HTERT RPE-1 (cell line): ENCODE results near the gene TAF8.

ENCODE experiments used
- in situ Hi-C: fragments of 300-500 bp; cut with MboI; formaldehyde crosslinking; loops from 4 replicates; pipeline ENCODE4 v1.14.3; 2020; ENCODE audit warnings: low sequenced_read_pairs

TAF8 gene

DNA sequence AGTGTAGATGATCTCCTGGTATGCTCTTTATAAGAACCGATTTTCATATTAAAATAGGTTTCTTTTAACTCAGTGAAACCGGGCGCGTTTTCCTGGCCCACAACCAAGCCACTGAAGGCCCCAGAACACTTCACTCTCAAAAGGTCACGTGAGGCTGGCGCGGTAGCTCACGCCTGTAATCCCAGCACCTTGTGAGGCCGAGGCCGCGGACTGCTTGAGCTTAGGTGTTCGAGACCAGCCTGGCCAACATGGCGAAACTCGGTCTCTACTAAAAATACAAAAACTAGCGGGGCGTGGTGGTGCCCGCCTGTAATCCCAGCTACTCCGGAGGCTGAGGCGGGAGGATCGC lies 402 bp upstream of the TAF8 start:
- in situ Hi-C loops = no loop called here

DNA sequence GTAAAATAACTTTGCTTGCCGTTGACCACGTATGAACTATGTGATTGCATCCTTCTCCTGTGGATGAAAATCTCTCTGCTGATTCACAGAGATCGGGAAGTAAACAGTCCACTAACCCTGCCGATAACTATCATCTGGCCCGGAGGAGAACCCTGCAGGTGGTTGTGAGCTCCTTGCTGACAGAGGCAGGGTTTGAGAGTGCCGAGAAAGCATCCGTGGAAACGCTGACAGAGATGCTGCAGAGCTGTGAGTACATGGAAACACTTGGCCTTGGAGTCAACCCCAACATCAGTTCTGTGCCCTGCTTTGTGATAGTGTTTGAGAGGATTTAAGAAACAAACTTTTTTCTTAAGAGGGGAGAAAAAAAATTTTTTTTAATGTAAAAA lies 937 bp downstream of the TAF8 start:
- in situ Hi-C loops = no loop called here

DNA sequence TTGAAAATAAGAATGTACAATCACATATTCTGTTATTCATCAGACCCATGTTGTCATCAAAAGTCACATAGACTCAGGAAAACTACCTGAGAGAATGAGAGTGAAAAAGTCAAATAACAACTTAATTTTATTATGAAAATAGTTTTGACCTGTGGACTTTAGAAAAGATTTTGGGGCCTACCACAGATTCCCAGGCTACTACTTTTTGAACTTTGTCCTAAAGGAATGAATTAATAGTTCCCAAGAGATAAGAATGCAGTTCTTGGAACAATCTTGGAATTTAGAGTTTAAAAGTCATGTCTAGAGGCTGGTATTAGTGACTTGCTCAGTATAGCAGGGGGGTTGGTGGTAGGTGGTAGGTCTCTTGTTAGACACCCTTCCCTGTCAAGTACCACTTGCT lies 3.3 kb downstream of the TAF8 start:
- in situ Hi-C loops = no loop called here

DNA sequence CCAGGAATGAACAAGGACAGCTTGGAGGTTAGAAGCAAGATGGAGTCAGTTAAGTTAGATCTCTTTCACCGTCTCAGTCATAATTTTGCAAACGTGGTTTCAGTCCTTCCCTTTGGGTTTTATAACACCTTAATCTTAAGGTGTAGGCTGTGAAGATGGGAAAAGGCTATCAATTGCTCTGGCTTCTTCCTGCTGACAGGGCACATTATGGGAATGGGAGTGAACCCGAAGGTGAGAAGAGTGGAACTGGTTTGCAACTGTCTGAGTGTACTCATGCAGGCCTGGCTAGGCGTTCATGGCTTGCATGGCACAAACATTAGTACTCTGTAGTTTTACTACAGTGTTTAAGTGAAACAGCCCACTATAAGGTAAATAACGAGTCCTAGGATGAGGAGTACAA lies 9.4 kb downstream of the TAF8 start:
- in situ Hi-C loops = no loop called here

GRCh38 chr6:42066156-42066675 lies 15.9 kb downstream of the TAF8 start:
- in situ Hi-C loops = no loop called here

DNA sequence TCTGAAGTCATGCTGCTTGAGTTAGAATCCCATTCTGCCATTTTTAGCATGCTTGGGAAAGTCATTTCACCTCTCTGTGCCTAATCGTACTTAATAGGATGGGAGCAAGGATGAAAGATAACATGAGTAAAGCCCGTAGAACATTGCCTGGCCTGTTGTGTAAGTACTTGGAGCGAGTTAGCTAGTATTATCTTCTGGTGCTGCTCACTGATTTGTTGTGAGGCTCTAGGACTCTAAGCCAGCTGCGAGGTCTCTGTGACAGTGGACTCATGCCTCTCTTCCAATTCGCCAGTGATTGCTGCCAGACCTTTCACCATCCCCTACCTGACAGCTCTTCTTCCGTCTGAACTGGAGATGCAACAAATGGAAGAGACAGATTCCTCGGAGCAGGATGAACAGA lies 17.8 kb downstream of the TAF8 start:
- in situ Hi-C loops = no loop called here

- in situ Hi-C loops = no loop called here
These were observed 18.7 kb downstream of the TAF8 start for GRCh38 chr6:42068872-42069522.

- in situ Hi-C loops = no loop called here
These were observed 21.7 kb downstream of the TAF8 start for GRCh38 chr6:42071881-42072583.

DNA sequence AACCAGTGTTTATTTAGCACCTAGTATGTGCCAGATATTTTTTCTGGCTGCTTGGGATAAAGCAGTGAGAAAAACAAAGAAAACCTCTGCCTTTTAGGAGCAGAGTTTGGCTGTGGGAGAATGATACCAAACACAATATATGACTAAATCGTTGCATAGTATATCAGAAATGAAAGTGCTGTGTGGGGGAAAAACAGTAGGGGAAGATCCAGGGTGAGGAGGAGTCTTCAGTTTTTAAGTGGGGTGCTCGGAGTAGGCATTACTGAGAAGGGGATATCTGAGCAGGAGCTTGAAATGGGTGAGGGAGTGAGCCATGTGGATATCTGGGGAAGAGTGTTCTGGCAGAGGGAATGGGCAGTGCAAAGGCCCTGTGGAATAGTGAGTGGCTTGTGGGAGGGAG lies 23.0 kb downstream of the TAF8 start:
- in situ Hi-C loops = no loop called here

- in situ Hi-C loops = no loop called here
These were observed 25.0 kb downstream of the TAF8 start for GRCh38 chr6:42075159-42075838.

- in situ Hi-C loops = no loop called here
These were observed 28.1 kb downstream of the TAF8 start for GRCh38 chr6:42078386-42078785.

DNA sequence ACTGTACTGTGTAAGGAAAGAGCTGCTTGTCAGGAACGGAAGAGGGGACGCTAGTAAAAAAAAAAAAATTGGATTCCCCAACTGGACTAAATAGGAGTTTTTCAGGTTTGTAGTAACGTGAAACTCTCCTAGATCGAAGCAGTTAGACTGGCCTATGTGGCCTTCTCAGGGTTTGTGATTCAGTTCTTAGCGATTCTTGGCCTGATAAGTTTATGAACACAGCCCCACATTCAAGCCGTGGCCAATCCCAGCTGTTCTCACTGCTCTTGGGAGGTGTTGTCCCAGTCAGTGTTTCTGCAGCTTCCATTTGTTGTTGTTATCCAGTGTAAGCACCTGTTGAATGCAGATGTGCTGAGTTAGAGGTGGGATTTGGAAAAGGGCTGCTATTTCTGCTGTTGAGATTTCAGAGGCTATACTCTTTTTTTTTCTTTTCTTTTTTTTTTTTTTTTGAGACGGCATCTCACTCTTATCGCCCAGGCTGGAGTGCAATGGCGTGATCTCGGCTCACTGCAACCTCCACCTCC lies 29.7 kb downstream of the TAF8 start:
- in situ Hi-C loops = no loop called here

DNA sequence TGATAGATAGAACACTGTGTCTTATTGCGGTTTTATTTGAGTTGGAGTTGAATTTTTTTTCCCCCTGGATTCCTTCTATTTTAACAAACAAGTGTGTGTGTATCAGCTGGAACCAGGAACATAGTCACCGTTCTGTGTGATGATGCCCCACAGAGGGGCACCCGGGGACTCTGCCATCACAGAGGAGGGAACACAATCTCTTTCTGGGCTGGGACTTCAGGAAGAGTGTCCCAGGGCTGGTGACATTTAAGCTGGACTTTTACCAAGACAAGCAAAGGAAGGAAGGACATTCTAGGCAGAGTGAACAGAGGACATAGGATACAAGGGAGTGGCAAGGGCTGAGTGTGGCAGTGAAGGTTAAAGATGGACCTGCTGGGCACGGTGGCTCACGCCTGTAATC lies 33.2 kb downstream of the TAF8 start:
- in situ Hi-C loops = no loop called here

DNA sequence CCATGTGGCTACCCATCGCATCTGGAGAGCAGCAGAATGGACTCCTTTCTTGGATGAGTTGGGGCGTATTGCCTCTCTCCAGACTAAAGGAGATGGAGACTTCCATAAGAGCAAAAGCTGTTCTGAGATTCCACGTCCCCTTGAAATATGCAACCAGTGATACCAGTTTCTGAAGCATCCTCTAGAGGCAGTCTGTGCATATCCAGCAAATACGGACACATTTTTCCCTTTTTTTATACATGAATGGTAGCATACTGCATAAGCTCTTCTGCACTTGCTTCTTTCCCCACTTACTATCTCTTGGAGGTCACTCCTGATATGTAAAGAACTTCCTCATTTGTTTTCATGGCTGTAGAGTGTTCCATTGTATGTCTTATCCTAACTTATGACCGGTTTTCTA lies 34.6 kb downstream of the TAF8 start:
- in situ Hi-C loops = no loop called here

DNA sequence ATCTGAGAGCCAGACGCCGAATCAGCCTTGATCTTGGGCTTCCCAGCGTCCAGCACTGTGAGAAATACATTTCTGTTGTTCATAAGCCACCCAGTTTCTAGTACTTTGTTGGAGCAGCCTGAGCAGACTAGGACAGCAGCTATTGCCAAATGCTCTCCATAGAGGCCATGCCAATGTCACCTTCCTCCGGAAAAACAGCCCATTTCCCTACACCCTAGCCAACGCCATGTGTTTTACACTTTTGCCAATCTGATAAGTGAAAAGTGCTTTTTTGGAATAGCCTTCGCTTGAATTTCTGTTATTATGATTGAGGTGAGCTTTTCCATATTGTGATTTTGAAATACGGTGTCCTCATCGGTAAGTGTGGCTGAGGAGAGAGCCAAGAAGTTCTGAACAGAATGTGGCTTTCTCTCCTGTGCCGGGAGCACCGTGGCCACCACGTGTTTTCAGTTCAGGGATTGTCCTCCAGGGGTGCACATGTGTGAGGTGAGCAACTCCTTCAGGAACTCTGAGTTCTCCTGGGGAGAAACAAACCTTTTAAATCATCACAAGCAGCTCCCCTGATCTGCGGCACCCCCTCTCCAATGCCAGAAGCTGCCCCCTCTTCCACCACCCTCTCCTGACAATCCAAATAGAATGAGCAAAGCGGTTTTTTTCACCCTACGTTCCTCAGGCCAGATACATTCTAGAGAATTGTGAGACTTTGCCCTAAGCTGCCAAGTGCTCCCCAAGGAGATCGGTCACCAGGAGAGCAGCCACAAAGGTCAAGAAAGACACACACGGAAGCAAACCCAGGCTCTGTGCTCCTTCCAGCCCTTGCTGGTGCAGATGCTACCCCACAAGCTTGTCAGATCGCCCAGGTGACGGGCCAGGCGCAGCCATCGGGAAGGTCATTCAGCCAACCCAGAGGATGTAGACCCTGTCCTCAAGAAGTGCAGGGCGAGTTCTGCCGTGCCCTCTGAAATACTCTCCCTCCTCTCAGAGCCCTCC lies 36.0 kb downstream of the TAF8 start:
- in situ Hi-C loops = no loop called here

- in situ Hi-C loops = no loop called here
These were observed 37.8 kb downstream of the TAF8 start for GRCh38 chr6:42088101-42088591.

DNA sequence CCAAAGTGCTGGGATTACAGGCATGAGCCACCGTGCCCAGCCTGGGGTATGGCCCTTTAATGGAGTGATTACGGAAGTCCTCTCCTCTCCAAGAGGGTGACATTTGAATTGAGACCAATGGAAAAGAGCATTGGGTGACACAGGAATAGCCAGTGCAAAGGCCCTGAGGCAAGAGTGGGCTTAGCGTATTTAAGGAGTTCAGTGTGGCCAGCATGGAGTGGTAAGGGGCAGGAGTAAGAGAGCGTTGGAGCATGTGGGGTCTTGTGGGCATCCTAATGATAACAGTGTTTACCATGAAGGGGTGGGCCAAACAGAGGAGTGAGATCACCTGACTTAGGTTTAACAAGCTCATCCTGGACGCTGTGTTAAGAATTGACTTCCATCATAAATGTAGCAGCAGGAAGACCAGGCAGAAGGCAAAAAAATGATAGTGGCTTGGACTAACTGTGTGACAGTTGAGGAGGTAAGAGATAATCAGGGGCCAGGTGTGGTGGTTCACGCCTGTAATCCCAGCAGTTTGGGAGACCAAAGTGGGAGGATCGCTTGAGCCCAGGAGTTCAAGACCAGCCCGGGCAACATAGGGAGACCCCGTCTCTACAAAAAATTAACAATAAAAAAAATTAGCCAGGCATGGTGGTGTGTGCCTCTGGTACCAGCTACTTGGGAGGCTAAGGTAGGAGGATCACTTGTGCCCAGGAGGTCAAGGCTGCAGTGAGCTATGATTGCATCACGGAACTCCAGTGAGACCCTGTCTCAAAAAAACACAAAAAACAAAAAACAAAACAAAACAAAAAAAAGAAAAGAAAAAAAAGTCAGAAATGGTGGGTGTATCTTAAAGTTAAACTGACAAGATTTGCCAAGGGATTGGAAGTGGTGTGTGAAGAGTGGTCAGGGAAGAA lies 40.7 kb downstream of the TAF8 start:
- in situ Hi-C loops = no loop called here

DNA sequence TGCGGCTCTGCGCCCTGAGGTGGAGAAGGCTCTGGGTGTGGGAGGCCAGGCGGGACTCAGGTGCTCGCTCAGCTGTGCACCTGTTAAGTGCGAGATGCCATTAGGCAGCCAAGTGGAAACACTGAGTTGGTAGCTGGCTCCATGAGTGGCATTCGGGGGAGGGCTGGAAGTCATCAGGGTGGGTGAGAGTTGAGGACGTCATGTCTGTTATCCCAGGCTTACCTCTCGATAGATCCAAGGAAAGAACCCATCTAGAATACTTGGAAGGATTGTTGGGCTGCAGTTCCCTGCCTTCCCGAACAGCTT lies 41.3 kb downstream of the TAF8 start:
- in situ Hi-C loops = no loop called here

- in situ Hi-C loops = no loop called here
These were observed 43.4 kb downstream of the TAF8 start for GRCh38 chr6:42093582-42094329.
